Body of pancreas (tissue), 4 donors: ENCODE data around the gene STX8.

Experiments
- POLR2A ChIP-seq, 3 donors: fragments of 450-650 bp; IDR thresholded peaks; one replicate each; pipeline ENCODE4 v1.6.1; 2016; ENCODE audit warnings: antibody characterized with exemption in 3 of 3, mild to moderate bottlenecking in 2 of 3
- TF ChIP-seq, protein P1 (sequence below), 7 experiments: fragments of 450-650 bp in 4 of 7; fragments of 200-600 bp in 3 of 7; sonication (generic) in 3 of 7; IDR thresholded peaks; one replicate each; pipeline ENCODE4 v1.5.1; 2016 to 2019; ENCODE audit warnings: antibody characterized with exemption in 7 of 7

GRCh38 chr17:9313346-9313745, 262.3 kb downstream of the STX8 start:
- TF ChIP-seq, protein P1, sequence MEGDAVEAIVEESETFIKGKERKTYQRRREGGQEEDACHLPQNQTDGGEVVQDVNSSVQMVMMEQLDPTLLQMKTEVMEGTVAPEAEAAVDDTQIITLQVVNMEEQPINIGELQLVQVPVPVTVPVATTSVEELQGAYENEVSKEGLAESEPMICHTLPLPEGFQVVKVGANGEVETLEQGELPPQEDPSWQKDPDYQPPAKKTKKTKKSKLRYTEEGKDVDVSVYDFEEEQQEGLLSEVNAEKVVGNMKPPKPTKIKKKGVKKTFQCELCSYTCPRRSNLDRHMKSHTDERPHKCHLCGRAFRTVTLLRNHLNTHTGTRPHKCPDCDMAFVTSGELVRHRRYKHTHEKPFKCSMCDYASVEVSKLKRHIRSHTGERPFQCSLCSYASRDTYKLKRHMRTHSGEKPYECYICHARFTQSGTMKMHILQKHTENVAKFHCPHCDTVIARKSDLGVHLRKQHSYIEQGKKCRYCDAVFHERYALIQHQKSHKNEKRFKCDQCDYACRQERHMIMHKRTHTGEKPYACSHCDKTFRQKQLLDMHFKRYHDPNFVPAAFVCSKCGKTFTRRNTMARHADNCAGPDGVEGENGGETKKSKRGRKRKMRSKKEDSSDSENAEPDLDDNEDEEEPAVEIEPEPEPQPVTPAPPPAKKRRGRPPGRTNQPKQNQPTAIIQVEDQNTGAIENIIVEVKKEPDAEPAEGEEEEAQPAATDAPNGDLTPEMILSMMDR (IDR thresholded peaks at IDR 0.05) = no peak
- no peak for TF ChIP-seq POLR2A (IDR thresholded peaks at IDR 0.05)
